RCC 7860 (cell line): ENCODE results near the gene PTCH2.
A peak's percentile ranks its signal among the peaks of the same experiment; 100 is the strongest.
"Not testable (repeated sequence)": the region's sequence is repeated elsewhere in the genome, so short reads cannot be mapped to it uniquely, and the experiment has no call there.

ENCODE experiments used
- DNase-seq: peaks from one replicate; pipeline ENCODE4 v3.0.0-alpha.2; 2015; ENCODE audit warnings: low spot score
- FAIRE-seq: peaks from 2 replicates; lab custom pipeline; 2012; peaks lifted over from hg19 to GRCh38; lab: Jason Lieb, UNC

Gene PTCH2

DNA sequence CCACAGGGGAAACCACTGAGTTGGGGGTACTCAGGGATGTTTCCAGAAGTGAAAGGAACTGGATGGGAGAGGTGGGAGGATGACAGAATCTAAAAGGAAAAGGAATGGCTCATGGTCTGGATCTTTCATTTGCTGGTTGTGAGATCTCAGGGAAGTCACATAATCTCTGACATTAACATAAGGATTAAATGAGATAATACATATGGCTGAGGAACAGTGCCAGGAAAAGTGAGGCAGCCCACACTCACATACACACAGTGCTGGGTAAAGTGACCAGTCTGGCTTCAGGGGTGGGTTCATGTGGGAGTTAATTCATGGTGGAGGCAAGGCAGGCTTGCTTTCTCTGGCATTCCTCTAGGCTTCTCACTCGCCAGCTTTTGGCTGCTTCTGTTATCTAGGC is 3.9 kb upstream of the PTCH2 start:
- FAIRE-seq (no peak), DNase-seq (no peak)

DNA sequence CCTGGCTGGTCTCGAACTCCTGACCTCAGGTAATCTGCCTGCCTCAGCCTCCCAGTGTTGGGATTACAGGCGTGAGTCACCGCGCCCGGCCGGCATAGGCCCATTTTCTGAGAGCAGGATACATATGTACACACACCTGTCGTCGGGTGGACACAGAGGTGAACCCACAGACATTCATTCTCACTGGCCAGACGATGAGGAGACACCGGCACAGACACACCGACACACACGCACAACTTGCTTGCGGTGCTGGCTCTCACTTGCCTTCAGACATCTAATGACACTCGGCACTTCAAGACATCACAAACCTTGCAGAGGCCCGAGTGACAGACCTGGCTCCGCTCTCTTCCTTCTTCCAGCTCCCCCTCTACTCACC is 579 bp downstream of the PTCH2 start:
- no peak for DNase-seq
- FAIRE-seq: no peak

DNA sequence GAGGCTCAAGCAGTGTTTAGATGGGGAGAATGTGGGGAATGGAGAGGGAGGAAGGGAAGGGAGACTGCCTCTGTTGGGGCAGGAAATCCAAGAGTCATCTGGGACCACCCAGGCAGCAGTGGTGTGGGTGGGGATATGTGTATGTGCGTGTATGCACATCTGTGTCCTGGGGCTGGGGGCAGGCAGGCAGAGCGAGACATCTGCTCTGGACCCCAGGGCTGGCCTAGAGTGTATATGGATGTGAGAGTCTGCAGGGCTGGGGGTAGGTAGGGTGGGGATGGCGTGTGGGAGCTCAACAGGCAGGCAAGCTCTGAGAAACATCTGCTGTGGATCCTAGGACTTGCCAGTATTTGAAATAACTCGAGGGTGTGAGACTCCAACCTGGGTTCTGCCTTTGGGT is 3.5 kb downstream of the PTCH2 start:
- FAIRE-seq (no peak), DNase-seq (no peak)

DNA sequence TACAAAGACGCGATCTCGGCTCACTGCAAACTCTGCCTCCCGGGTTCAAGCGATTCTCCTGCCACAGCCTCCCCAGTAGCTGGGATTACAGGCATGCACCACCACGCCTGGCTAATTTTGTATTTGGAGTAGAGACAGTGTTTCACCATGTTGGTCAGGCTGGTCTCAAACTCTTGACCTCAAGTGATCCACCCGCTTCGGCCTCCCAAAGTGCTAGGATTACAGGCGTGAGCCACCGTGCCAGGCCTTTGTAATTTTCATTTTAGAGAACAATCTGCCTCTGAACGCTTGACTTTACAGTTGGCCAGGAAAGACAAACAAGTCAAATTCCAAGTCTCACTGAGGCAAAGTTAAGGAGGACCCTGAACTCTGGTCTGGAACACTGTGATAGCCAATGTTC is 4.8 kb downstream of the PTCH2 start:
- FAIRE-seq, DNase-seq: not testable (repeated sequence)

DNA sequence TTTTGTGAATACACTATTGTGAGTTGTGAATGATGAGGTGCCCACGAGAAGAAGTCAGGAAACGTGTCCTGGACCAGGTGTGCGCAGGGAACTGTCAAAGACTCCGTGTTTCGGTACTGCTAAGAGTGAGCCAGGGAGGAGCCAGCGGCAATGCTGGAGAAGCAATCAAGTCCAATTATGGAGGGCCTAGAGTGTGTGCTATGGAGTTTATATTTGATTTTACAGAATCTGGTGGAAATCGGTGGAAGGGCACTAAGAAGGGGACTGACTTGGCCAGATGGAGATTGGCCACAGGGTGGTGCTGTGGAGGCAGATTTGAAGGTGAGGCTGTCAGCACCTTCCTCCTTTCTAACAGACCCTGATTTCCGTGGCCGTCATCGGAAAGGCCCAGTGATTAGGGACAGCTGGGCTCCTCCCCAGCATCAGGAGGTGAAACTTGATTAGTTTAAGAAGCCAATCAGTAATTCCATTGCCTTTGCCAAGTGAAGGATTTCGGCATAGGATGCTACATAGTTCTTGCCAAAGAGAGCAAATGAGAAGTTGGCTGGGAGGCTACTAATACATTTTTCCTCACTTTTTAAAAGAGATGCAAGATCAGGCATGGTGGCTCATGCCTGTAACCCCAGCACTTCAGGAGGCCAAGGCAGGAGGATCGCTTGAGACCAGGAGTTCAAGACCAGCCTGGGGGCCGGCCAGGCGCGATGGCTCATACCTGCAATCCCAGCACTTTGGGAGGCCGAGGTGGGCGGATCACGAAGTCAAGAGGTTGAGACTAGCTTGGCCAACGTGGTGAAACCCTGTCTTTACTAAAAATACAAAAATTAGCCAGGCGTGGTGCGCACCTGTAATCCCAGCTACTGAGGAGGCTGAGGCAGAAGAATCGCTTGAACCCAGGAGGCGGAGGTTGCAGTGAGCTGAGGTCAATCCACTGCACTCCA is 7.0 kb downstream of the PTCH2 start:
- DNase-seq (peak; percentile 61), FAIRE-seq (no peak)

DNA sequence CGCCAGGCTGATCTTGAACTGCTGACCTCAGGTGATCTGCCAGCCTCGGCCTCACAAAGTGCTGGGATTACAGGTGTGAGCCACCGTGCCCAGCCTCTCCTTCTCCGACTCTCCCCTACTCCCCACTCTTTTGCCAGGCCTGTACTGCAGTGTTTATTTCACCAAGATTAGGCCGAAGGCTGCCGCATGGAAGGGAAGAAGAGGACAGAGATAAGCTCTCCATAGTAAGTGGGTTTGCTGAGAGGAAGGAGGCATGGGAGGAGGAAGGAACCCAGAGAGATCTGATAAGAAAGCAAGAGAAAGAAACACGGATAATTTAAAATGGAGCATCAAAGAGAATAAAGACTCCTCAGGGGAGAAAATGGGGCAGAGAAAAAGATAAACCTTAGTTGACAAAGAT is 8.7 kb downstream of the PTCH2 start:
- DNase-seq (no peak), FAIRE-seq (no peak)

DNA sequence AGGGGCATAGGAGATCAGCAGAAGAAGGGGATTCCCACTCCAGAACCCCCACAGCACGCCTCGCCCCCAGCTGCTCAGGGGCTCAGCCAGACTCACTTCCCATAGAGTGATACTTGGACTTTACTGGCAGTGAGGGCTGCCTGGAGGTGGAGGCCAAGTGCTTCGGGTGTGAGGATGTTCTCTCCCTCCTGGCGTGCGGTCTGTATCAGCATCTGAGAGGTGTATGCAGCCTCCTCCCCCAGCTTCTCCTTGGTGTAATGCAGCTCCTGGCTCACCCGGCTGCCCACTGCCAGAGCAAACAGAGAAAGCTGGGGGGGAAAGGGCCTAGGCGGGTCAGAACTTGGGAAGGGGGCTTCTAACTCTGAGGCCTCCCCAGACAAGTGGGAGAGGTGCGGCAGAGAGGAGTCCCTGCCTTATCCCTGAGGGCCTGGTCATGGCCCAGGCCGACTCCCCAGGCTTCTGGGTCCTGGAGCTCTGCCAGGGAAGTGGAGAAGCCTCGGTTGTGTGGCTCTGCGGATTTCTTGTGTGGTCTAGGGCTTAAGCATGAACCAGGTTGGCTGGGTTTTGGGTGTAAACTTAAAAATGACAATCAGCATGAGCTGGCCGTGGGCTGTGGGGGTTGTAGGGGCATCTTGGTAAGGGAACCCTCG is 10.9 kb downstream of the PTCH2 start:
- DNase-seq: no peak
- no peak for FAIRE-seq

DNA sequence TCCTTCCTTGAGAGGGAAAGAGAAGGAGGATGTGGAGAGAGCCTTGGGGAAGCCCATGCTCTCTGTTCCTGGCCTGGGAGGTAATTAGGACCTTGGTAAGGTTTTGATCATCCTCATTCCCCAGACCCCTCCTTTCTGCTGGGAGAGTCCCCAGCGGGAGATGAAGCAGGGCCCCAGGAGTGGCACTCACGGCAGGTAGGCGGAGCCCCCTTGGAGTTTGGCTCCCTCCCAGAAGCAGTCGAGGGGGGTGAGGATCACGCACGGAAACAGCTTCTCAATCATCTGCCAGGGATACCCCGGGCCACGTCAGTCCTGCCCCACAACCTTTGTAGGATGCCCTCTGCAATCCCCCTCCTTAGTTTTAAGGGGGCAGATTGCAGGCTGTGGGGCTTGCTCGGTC is 11.5 kb downstream of the PTCH2 start:
- DNase-seq (no peak), FAIRE-seq (no peak)

DNA sequence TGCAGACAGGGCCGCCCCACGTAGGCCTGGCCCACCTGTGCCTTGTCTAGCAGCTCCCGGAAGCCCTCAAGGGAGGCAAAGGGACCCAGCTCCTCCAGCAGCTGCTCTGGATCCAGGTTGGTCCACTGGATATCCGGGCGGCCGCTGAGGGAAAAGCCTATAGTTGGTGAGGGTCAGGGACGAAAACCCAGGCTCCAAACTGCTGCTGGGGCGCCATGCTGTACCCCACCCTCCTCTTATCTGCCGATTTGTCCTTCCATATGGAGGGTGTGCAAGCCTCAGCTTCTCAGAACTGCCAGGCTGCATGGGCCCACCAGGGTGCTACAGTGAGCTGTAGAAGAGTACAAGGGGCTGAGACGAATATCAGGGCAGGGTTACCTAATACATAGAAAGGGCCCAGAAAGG is 12.2 kb downstream of the PTCH2 start:
- DNase-seq: no peak
- FAIRE-seq: no peak

DNA sequence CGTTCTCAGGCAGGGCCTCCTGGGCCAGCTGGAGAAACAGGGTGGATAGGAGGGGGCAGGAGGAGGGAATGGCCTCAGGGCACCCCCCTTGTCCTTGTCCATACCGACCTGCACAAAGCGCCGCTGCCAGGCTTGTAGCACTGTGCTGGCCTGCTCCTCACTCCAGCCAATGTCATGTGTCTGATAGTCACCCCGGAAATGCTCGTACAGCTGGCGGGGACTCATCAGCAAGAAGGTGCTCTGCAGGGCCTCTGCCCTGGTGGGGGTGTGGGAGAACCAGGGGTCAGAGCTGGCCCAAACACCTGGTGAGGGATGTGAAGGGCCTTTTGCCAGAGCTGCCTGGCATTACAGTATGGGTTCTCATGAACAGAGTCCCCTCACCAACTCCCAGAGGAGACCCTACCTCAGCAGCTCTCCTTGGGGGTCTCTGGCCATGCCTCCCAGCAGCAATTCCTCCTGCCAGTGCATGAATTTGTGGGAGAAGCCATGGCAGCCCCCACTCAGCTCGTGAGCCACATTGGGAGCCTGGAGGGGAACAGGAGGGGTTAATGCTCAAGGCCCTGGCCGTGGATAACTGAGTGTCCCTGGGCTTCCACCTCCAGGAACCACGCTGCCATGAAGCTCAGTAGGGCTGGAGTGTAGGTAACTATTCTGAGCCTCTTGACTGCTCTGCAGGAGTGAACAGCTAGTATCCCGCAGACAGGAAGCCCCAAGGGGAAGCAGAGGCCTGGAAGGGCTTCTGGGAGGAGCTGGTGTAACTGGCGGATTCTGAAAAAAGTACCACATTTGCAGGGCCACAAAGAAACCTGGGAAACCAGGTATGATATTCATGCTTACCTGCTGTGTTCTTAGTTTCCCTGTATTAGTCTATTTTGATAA is 13.3 kb downstream of the PTCH2 start:
- FAIRE-seq: no peak
- DNase-seq: no peak

DNA sequence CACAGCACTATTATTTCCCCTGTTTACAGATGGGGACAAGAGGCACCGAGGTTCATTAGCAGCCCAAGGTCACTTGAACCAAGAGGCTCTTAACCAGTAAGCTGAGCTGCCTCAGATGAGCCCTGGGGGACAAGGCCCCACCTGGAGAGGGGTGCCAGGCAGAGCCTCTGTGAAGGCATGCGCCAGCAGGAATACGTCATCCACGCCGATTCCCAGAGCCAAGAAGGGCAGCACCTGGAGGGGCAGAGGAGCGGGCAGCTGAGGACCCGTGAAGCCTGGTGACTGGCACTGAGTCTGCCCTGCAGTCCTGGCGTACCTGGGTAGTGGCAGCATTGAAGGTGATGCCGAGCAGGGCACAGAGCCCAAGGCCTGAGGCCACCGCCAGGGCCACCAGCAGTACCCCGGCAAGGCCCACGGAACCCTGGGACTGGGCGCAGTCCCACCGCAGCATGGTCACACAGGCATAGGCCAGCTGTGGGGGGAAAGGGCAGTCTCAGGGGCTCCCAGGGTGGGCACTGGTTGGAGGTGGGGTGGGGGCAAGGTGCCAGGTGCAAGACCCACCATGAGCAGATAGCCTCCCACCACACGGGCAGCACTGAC is 14.1 kb downstream of the PTCH2 start:
- DNase-seq (no peak), FAIRE-seq (no peak)

DNA sequence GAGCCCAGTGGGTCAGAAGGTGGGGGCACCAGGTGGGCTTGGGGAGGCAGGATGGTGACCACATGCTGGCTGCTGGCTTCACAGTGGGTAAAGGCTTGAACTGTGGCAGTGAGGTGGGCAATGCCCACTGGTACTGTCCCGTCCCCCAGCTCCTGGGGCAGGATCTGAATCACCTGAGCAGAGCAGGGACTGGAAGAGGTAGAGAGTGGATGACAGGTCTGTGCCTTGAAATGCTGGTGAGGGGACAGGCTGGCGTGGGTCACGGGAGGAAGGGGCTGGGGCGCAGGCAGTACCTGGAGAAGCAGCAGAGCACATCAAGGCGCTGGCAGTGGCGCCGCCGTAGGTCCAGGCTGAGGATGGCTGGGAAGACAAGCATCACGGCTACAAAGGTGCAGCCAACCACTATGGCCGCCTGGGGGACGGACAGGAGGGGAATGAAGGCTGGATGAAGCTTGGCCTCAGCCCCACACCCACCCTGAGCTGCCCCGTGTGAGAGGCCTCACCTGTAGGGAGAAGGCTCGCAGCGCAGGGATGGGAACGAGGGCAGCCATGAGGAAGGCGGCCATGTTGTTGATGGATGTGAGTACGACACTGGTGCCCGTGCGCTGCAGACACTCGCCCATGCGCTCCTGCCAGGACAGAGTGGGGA is 14.9 kb downstream of the PTCH2 start:
- no peak for FAIRE-seq
- no peak for DNase-seq

DNA sequence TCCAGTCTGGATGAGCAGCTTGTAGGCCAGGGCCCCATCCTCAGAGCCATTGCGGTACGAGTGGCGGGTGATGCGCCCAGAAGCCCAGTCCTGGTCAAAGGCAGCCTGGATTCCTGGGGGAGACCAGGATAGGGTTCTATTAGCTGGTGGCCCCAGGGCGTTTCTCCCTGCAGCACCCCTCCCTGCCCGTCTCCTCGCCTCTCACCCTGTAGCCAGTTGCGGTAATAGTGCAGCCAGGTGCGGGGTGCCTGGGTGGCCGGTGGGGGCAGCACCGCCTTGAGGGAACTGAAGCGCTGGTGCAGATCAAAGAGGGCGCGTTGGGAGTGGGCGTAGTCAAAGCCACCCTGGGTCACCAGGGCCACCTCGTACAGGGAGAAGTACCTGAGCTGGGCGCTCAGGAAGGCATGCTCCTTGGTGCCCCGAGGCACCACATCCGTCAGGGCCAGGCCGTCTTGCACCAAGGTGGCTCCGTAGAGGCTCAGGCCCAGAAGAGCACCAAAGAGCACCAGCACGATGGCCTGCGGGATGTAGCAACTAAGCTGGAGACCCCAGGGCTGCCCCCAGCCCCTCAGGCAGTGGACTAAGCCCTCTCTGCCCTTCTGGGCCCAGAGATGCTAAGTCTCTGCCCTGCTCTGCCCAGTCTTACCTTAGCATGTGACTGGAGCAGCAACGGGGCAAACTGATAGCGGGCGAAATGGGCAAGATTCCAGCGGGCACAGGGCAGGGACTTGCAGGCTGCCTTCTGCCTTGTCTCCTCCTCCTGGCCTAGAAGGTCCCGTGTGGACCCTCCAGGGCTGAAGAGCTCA is 15.7 kb downstream of the PTCH2 start:
- FAIRE-seq (no peak), DNase-seq (no peak)

DNA sequence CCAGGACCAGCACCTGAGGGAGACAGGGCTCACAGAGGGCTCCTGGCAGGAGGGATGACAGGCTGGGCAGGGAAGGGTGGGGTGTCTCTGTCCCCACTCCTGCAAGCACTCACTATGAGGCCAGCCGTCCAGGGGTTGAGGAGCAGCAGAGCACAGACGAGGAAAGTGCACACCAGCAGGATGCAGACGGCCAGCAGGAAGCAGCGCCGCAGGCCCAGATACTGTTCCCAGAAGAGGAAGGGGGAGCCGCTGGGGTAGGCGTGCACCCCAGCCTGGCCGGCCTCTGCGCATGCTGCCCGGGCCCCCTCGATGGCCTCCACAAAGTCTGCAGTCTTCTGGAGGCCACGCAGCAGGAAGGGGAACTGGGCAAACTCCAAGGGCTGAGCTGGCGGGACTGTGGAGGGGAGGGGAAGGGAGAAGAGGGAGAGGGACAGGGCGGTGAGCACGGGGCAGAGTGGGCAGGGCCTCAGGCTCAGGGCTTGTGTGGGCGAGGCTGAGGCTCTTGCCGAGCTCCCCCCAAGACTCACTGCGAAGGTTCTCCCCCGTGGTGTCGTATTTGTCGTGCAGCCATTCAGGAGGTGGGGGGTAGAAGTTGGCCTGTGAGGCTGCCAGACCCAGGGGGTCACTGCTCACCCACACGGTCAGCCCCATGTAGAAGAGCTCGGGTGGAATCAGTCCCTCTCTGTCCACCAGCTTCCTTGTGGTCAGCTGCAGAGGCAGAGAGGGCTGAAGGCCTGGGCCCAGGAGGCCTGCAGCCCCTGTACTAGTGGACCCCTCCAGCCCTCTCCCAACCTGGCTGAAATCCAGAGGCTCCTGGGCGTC is 16.5 kb downstream of the PTCH2 start:
- no peak for DNase-seq
- FAIRE-seq: no peak

DNA sequence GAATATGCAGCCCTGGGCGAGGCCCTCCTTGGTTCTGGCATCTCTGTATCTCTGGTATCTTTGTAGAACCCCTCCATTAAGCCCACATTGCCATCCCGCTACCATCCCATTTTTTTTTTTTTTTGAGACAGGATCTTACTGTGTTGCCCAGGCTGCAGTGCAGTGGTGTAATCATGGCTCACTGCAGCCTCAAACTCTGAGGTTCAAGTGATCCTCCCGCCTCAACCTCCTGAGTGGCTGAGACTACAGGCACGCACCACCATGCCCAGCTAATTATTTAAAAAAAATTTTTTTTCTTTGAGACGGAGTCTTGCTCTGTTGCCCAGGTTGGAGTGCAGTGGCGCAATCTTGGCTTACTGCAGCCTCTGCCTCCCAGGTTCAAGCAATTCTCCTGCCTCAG is 18.7 kb downstream of the PTCH2 start:
- DNase-seq, FAIRE-seq: not testable (repeated sequence)

DNA sequence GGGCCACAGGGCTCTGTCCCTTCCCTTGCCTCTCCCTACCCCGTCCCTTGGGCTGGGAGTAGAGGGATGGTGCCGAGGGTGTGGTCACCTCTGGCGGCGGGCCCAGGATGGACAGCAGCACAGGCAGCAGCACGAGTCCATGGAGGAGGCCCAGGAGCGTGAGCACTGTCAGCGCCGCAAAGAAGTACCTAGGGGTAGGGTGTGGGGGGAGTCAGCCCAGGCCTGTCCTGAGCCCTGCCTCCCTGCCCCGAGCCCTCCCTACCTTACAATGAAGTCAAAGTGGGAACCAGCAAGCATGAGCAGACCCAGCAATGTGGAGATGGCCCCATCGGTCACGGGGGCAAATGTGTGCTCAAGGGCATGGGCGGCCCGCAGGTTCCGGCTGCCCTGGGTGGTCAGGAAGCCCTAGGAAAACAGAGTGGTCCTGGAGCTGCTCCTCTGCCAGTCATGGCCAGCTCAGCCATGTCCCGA is 20.0 kb downstream of the PTCH2 start:
- no peak for DNase-seq
- FAIRE-seq: no peak

DNA sequence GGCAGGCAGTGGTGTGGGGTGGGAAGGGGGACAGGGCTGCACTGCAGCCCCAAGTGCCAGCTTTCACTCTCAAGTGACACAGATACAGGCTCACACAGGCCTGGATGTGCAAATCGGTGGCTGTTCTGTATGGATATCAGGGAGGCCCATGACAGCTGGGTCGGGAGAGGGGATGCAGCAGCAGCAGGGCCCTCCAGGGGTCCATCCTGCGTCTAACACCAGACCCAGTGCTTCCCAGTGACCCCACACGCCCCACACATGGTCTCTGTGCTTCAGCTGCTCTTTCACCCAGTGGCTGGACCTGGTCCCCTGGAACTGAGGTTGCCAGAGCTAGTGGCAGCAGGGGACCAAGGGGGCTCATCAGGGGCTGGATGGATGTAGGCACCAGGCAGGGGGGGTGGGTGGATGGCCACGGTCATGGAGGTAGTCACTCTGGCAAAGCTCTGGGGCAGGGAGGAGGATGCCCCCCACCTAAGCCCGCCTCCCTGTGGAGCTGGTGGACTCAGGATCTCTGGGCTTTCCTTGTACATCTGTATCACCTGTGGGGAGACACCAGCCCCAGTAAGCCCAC is 20.8 kb downstream of the PTCH2 start:
- DNase-seq (no peak), FAIRE-seq (no peak)

DNA sequence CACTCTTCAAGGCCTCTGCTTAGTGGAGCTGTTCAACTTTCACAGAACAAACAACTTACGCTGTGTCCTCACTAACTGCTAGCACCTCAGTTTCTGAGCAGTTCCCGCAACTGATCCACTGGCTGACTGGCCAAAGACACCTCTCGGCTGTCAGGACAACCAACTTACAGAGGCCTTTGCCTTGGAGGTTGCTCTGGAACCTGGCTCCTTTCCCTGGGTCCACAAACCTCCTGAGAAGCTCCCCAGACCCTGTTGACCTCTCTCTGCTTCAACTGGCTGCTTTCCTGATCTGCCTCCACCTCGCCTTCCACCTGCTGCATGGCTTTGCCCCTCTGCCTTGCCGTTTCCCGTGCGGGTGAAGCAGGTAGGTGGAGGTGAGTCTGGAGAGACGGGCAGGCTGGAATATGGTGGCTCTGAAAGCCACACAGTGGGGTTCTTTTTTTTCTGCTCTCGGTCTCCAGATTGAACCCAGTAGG is 21.8 kb downstream of the PTCH2 start:
- FAIRE-seq (no peak), DNase-seq (no peak)
